ENCODE measurements around the gene KIAA0930.

DNA sequence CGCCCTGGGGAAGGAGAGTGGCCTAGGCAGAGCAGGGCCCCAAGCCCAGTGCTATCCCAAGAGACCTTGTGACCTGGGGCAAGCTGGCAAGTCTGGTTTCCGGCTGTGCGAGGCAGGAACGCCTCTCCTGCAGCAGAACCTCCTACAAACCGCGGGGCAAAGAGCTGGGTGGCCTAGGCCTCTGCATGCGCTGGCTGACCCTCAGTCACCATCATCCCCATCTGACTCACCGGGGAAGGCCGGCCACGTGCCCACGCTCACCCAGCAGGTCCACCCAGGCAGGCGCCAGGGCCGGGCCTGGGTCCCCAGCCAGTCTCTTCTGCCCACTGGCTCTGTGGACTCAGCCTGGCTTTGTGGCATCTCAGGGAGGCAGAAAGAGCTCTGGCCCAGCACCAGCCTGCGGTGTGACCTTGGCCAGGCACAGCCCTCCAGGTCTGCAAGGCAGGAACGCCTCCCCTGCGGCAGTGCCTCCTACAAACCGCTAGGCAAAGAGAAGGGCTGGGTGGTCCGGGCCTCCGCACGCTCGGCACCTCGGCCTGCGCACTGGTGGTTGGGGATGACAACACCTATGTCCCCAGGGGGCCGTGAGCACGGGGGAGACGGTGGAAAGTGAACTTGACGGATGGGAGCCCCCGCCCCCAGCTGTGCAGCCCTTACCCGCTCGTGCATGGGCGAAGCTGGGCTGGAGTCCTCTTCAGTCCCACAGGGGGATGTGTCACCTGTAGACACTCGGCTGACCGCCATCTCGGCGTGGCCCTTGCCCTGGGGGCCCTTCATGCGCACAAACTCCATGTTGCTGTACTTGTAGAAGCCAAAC lies 38.2 kb downstream of the KIAA0930 start:
- TF ChIP-seq MAX (IDR thresholded peaks at IDR 0.05) = no peak
- no peak for TF ChIP-seq REST (IDR thresholded peaks at IDR 0.05; ENCODE audit: low read depth)
- TF ChIP-seq CEBPB (IDR thresholded peaks at IDR 0.05) = no peak
- no peak for TF ChIP-seq YY1 (IDR thresholded peaks at IDR 0.05; ENCODE audit: low read depth)
- no peak for TF ChIP-seq EP300 (IDR thresholded peaks at IDR 0.05; ENCODE audit: borderline replicate concordance)
- no peak for TF ChIP-seq NFIC (IDR thresholded peaks at IDR 0.05)
- no peak for TF ChIP-seq TEAD4 (IDR thresholded peaks at IDR 0.05)
- TF ChIP-seq TAF1 (IDR thresholded peaks at IDR 0.05; ENCODE audit: low read depth) = no peak
